ENCODE data around the gene ERG28. TPM values are rescaled to one million over a fixed set of nuclear protein-coding genes. Genes with fewer than 3 reads are reported as not detected.

Gene ERG28
- total RNA-seq, 1 experiment from 2014 or later: 29.1 TPM

GRCh38 chr14:75649337-75649736 is 11.3 kb downstream of the ERG28 start:
- Histone ChIP-seq H3K79me2 (ENCODE audit: insufficient read depth, low read length) (no peaks in the 10 kb centered on the region), H4K5ac (ENCODE audit: insufficient read length, low read depth, low read length) (no peak overlapping the region), H4K91ac (ENCODE audit: insufficient read length, low read depth, low read length) (no peak overlapping the region), H3K79me1 (ENCODE audit: insufficient read depth, low read depth, low read length, poor library complexity, severe bottlenecking) (no peaks in the 10 kb centered on the region), H2AK5ac (ENCODE audit: insufficient read length, low read length) (no peak overlapping the region), H4K8ac (replicated peaks; ENCODE audit: insufficient read length, low read depth, low read length) (no peak overlapping the region), H2BK5ac (ENCODE audit: insufficient read length, low read length) (no peak overlapping the region), H3T11ph (ENCODE audit: low read length) (no peak overlapping the region), H3K9me3 (ENCODE audit: control insufficient read depth, low read depth, low read length) (no peaks in the 10 kb centered on the region), H2BK120ac (ENCODE audit: low read depth, low read length, poor library complexity, severe bottlenecking) (no peak overlapping the region), H2BK20ac (ENCODE audit: low read depth, low read length, poor library complexity, severe bottlenecking) (no peak overlapping the region), H4K20me1 (ENCODE audit: control insufficient read depth, insufficient read depth, insufficient read length) (no peaks in the 10 kb centered on the region), H3K9ac (ENCODE audit: extremely low read depth, insufficient read length, low read length) (no peak overlapping the region), H3K14ac (ENCODE audit: insufficient read depth, low read length) (no peak overlapping the region), H3K27ac (ENCODE audit: insufficient read length, low read depth, low read length) (no peak overlapping the region), H2BK12ac (ENCODE audit: insufficient read length, low read depth, low read length) (no peak overlapping the region), H3K4ac (ENCODE audit: low read depth, low read length) (no peak overlapping the region), H3K56ac (ENCODE audit: insufficient read length, low read depth, low read length) (no peak overlapping the region), H3K4me1 (ENCODE audit: insufficient read depth, low read length) (no peaks in the 10 kb centered on the region), H3K27me3 (ENCODE audit: insufficient read depth, low read length) (no peaks in the 10 kb centered on the region), H3K4me2 (ENCODE audit: insufficient read depth, insufficient read length, low read length) (no peak overlapping the region), H3K18ac (ENCODE audit: insufficient read length, low read depth, low read length) (no peak overlapping the region), H3K23ac (ENCODE audit: insufficient read length, low read depth, low read length) (no peak overlapping the region), H2AFZ (ENCODE audit: low read length) (no peak overlapping the region), H2BK15ac (ENCODE audit: low read depth, low read length) (no peak overlapping the region), H3K23me2 (ENCODE audit: insufficient read length, low read depth, low read length, poor library complexity, severe bottlenecking) (no peaks in the 10 kb centered on the region)
- WGBS (ENCODE audit: extremely low coverage, insufficient read length, low lambda C conversion rate): no CpG with 5 or more reads among the region's 1 CpG
- DNase-seq: no peak
- Mint-ChIP-seq H3K4me1 (no peaks in the 10 kb centered on the region), H3K9me3 (no peaks in the 10 kb centered on the region), H3K36me3 (ENCODE audit: insufficient read depth in 1 of 3, low read depth in 3 of 3) (peaks cover 32 to 62% (median 50%) of the 10 kb centered on the region in 3 experiments), H3K4me3 (no peak overlapping the region), H3K27ac (no peak overlapping the region), H3K27me3 (ENCODE audit: low read depth) (no peaks in the 10 kb centered on the region)
- no peak for TF ChIP-seq CTCF (conservative IDR thresholded peaks at IDR 0.05)
